Measurements from ENCODE around the gene LRG1.
"Not testable (repeated sequence)": the region's sequence is repeated elsewhere in the genome, so short reads cannot be mapped to it uniquely, and the experiment has no call there.

Gene LRG1

DNA sequence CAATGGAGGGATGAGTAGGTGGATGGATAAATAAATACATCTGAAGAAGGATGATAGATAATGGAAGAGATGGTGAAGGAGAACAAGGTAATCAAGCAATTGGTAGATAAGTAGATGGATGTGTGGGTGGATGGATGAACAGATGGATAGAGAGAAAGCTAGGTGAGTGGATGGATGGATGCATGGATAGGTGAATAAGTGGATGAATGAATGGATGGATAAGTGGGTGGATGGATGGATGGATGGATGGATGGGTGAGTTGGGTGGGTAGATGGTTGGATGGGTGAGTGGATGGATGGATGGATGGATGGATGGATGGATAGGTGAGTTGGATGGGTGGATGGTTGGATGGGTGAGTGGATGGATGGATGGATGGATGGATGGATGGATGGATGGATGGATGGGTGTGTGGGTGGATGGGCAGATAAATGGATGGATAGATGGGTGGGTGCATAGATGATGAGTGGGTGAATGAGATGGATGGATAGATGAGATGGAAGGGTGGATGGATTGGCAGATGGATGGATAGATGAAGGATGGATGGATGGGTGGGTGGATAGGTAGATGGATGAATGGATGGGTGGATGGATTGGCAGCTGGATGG is 13.4 kb upstream of the LRG1 start:
- DNase-seq (ENCODE audit: low read depth in 4 of 4, low spot score in 1 of 4), result no peak

GRCh38 chr19:4552525-4552819 is 12.6 kb upstream of the LRG1 start:
- DNase-seq (ENCODE audit: low read depth in 4 of 4, low spot score in 1 of 4), result no peak

- no peak for DNase-seq (ENCODE audit: low read depth in 4 of 4, low spot score in 1 of 4)
Measured at GRCh38 chr19:4550479-4551050, 10.7 kb upstream of the LRG1 start.

GRCh38 chr19:4550018-4550417 is 10.2 kb upstream of the LRG1 start:
- no peak for DNase-seq (ENCODE audit: low read depth in 4 of 4, low spot score in 1 of 4)

- DNase-seq (ENCODE audit: low read depth in 4 of 4, low spot score in 1 of 4), result no peak
Measured at GRCh38 chr19:4548238-4548584, 8.4 kb upstream of the LRG1 start.

- DNase-seq (ENCODE audit: low read depth in 4 of 4, low spot score in 1 of 4), result no peak
Measured at GRCh38 chr19:4547303-4548237, 7.7 kb upstream of the LRG1 start.

DNA sequence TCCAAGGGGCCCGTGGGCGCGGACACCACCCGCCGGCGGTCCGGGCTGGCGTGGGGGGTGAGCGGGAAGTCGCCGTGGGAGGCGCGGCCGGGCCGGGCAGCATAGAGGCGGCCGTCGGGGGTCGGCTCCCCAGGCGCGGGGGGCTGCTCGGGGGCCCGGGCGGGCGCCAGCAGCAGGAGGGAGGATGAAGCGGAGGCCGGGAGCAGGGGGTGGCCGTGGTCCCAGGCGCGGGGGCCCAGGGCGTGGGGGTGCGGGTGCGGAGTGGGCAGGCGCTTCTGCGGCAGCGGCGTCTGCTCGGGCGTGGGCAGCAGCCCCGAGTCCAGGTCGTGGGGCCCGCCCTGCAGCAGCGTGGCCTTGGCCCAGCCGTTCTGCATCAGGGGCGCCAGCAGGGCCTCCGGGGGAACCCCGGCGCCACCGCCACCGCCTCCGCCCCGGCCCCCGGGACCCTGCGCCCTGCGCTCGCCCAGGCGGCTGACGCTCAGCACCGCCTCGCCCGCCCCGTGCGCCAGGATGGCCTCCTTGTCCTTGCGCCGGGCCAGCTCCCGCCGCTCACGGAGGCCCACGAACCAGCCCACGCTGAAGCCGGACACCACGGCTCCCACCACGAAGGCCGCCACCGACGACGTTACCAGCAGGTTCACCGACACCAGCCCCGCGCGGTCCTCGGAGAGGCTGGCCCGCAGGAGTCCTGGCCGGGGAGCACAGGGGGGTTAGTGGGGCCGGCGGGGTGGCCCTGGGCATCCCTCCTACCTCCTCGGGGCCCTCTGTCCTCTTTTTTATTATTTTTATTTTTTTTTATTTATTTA is 4.2 kb upstream of the LRG1 start:
- DNase-seq (ENCODE audit: low read depth in 4 of 4, low spot score in 1 of 4), result no peak

- no peak for DNase-seq (ENCODE audit: low read depth in 4 of 4, low spot score in 1 of 4)
Measured at GRCh38 chr19:4542896-4543841, 3.3 kb upstream of the LRG1 start.

DNA sequence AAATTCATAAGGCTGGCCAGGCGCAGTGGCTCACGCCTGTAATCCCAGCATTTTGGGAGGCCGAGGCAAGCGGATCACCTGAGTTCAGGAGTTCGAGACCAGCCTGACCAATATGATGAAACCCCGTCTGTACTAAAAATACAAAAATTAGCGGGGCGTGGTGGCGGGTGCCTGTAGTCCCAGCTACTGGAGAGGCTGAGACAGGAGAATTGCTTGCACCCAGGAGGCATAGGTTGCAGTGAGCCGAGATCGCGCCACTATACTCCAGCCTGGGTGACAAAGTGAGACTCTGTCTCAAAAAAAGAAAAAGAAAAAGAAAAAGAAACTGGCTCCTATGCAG is 1.9 kb upstream of the LRG1 start:
- not testable (repeated sequence) for DNase-seq (ENCODE audit: low read depth in 4 of 4, low spot score in 1 of 4)

DNA sequence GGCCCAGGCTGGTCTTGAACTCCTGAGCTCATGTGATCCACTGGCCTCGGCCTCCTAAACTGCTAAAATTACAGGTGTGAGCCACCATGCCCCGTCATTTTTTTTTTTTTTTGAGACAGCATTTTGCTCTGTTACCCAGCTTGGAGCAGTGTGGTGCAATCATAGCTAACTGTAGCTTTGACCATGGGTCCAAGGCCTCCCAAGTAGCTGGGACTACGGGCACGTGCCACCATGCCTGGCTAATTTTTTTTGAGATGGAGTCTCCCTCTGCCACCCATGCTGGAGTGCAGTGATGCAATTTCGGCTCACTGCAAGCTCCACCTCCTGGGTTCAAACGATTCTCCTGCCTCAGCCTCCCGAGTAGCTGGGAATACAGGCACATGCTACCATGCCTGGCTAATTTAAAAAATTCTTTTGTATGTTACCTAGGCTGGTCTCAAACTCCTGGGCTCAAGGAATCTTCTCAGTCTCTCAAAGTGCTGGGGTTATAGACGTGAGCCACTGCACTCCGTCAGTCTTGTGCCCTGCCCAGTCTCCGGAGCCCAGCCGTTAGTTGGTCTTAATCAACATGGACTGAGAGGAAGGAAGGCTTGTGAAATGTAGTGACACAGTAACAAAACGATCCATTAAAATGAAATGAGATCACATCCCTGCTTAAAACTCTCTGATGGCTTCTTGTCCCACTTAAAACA is 1.4 kb upstream of the LRG1 start:
- DNase-seq (ENCODE audit: low read depth in 4 of 4, low spot score in 1 of 4), result no peak

- no peak for DNase-seq (ENCODE audit: low read depth in 4 of 4, low spot score in 1 of 4)
Measured at GRCh38 chr19:4539169-4539692, 605 bp downstream of the LRG1 start.

- DNase-seq (ENCODE audit: low read depth in 4 of 4, low spot score in 1 of 4), result no peak
Measured at GRCh38 chr19:4538601-4538954, 1.3 kb downstream of the LRG1 start.

DNA sequence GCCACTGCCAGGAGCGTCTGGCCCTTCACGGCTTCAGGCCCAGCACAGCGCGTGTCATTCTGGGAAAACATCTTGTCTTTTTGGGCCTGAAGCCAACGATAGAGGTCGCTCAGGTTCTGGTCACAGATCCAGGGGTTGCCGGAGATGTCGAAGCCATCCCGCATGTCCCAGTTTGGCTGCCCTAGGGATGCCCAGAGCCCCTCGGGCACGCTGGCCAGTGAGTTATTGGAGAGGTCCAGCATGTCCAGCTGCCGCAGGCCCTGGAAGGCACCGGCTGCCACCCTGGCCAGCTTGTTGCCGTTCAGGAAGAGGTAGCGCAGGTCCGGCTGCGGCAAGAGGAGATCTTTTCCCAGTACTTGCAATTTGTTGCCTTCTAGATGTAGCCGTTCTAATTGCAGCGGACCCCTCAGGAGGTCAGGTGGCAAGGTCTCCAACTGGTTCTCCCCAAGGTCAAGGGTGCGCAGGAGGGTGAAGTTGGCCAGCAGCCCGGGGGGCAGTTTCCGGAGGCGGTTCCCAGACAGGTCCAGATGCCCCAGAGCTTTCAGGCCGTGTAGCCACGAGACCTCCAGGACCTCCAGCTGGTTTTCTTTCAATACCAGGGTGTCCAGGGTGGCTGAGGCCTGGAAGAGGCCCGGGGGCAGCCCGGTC is 1.8 kb downstream of the LRG1 start:
- no peak for DNase-seq (ENCODE audit: low read depth in 4 of 4, low spot score in 1 of 4)

- DNase-seq (ENCODE audit: low read depth in 4 of 4, low spot score in 1 of 4), result no peak
Measured at GRCh38 chr19:4536798-4537197, 3.0 kb downstream of the LRG1 start.

DNA sequence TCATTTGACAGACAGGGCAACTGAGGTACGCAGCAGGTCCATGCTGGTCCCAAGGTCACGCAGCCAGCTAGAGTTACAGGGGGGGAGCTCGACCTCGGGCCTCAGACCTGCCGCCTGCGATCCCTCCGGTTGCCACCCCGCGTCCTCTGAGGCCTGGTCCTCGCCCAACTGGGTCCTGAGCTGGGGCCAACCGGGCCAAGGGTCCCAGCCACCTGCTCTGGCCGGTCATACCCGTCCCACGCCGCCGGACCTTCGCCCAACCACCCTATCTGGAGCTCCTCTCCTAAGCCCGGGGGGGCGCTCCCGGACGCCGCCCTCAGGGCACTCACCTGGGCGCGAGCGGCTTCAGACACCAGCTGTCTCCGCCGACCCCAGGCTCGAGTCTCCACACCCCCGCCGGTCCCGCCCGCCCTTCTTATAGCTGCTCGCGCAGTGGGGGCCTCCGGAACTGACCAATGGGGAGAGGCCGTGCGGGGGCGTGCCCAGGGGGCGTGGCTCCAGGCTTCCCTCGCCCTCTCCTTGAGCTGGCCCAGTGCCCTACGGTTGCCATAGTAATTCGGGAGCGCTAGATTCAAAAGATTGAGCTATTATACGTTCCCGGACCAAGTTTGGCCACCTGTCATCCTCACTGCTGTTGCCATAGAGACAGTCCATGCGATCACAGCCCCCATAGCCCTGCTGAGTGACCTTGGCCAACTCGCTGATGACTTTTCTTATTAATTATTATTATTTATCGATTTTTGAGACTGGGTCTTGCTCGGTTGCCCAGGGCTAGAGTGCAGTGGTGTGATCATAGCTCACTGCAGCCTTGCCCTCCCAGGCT is 4.8 kb downstream of the LRG1 start, which contains the start of gene PLIN5:
PLIN5 (minus strand) TSS at position 389 of the 823 bp plus-strand sequence. CDS start 1,150 bp downstream, outside the sequence.
- DNase-seq (ENCODE audit: low read depth in 4 of 4, low spot score in 1 of 4), result peak in 2 of 4 experiments; percentile 28 to 37

DNA sequence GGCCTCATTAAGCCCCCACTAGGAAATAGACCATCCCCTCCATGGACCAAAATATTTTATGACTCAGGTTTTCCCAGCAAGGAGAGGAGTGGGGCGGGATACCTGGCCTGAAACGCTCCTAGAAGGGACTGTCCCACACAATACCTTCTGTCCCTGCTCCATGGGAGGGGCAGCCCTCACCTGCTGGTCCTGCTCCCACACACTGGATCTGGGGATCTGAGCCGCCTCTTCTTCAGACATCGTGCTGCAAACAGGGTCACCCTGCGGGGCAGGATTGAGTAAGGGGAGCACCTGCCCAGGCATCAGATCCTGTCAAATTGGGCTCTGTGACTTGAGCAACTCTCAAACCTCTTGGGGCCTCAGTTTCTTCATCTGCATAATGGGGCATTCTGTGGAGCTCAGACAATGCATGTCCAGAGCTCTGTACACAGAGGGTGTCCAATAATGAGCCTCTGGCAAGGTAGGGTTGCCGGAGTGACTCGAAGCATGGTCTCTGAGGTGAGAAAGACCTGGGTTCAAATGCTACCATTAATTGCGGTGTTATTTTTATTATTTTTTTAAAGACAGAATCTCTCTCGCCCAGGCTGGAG is 5.9 kb downstream of the LRG1 start:
- no peak for DNase-seq (ENCODE audit: low read depth in 4 of 4, low spot score in 1 of 4)

DNA sequence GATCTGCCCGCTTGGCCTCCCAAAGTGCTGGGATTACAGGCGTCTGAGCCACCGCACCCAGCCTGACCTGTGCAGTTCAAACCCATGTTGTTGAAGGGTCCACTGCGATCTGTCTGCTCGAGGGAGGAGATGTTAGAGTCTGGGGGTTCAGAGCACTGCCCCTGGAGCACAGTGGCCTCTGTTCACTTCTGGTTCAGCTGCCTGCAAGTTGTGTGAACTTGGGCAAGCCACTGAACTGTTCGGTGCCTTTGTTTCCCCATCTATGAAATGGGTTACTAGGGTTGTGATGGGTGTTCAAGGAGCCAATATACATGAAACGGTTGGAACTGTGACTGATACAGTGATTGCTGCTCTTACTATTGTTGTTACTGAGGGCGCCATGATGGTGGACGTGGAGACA is 6.5 kb downstream of the LRG1 start:
- no peak for DNase-seq (ENCODE audit: low read depth in 4 of 4, low spot score in 1 of 4)

DNA sequence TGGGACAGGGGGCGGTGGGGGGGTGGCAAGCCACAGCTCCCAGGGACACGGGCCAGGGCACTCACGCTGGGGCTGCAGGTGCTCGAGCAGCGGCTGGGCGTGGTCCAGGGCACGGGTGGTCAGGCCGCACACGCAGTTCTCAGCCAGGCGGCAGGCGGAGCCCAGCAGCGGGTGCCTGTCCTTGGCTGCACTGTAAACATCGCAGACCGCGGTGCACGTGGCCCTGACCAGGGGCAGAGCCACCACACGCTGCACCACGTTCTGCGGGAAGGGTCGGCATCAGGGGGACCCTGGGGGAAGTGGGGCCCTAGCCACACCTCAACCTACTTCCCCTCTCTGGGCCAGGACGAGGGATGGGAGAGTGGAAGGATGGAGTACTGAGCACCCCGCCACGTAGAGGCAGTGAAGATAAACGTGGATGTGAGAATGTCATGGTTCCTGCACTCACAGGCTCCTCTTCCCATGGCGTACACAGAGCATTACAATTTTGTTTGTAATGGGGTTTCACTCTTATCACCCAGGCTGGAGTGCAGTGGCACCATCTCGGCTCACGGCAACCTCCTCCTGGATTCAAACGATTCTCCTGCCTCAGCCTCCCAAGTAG is 8.2 kb downstream of the LRG1 start:
- DNase-seq (ENCODE audit: low read depth in 4 of 4, low spot score in 1 of 4), result no peak

Measured in stimulated activated CD4-positive, alpha-beta T cell treated with anti-CD3 and anti-CD28 coated beads, Interleukin-1b, Interleukin-23, amount 100 ng/mL, for 24 hours (primary cell).